Stimulated activated CD8-positive, alpha-beta memory T cell treated with anti-CD3 and anti-CD28 coated beads, Interleukin-7, amount 100 ng/mL, for 24 hours (primary cell): ENCODE results near the gene BIRC2.

Experiments
- DNase-seq: peaks from one replicate; pipeline ENCODE4 v3.0.0-alpha.2; 2020; ENCODE audit warnings: low read depth

BIRC2 gene

DNA sequence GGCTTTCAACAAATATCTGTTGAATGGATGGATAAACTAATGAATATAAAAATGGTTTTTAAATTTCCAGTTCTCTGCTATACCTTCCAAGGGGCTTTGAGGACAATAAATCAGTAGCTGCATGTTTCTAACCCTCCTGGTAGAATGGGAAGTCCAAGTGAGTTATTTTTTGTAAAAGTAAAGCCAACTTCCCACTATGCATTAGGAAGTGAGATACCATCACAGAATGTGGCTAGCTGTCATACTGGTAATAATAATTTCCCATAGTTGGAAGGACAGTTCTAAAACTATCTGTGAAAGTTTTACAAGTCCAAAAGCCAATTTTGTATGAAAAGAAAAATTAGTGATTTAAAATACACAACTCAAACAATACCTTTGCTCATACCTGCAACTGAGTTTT, 55.5 kb downstream of the BIRC2 start:
- DNase-seq = no peak

DNA sequence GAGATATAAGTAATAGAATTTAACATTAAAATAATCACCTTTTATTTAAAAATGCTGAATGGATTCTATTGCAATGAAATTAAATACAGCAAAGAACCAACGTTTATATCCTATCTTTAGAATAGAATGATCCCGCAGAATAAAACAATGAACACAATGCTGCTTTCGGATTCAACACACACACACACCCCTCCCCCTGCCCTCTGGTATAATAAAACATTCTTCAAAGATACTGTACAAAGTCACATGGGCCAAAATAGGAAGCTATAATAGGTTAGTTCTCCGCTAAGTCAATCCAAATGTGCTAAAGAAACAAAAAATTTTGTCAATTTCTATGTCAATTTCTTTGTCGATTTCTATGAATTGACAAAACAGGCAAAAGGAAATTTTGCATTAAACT, 58.5 kb downstream of the BIRC2 start:
- no peak for DNase-seq

DNA sequence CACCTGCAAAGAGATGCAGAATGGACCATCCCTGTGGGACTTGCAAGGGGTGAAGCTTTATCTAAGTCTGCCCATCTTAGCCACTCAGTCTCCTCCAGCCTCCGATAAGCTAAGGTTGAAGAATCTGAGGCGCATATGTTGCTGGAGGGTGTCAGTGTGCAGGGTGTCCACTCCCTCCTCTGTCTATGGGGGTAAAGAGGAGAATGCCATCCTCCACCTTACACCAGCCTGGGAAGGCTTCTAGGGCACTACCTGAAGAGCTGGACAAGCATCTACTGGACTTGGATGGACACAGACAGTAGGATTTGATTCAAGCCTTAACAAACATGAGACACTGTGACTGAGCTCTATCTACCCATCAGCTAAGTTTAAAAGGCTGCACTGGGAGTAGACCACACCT, 59.1 kb downstream of the BIRC2 start:
- no peak for DNase-seq

DNA sequence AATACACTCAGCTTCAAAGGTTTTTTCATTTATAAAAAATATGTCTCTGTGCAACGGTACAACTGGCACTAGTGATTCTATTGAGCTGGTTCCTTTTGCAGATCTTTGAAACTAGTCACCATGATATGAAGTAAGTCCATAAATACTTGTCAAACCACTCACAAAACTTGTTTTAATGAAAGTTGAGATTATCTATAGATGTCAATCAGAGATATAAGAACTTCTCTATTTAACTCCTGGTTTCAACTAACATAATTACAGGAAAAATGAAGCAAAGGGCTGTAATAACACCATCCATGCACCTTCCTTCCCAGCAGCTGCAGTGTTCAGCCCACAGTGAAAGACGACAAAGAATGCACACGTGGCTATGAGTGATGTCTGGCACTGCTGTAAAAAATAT, 60.9 kb downstream of the BIRC2 start:
- no peak for DNase-seq

DNA sequence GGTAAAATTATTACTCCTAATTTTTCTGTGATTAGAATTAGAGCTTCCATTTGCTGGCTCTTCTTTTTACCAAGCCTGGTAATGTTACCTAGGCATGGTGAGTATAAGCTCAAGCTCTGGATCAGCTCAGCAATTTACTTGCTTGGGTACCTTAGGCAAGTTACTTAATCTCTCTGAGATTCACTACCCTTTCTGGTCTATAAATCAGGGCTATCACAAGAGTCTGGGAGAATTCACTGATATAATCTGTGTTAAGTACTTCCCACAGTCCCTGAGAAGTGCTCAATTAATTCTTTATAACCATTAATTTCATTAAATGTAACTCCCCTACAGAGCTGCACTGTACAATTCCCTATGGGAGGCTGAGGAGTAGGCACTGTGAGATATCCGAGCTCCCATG, 61.3 kb downstream of the BIRC2 start:
- no peak for DNase-seq

DNA sequence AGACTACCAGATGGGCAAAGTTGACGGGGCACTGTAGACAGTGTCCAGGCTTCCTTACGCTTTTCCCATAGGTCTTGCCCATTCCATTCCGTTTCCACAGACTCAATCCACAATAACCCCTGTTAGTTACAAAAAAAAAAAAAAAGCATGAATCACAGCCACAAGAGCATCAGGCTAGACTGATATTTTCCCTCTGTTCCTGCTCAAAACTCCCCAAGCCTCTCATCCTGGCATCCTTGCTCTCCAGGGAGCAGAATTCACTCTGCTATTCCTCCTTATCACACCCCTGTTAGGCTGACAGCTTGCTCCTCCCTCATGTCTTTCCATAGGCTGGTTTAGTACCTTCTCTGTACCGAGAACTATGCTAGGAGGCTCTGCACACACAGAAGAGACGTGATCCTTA, 63.4 kb downstream of the BIRC2 start:
- no peak for DNase-seq

DNA sequence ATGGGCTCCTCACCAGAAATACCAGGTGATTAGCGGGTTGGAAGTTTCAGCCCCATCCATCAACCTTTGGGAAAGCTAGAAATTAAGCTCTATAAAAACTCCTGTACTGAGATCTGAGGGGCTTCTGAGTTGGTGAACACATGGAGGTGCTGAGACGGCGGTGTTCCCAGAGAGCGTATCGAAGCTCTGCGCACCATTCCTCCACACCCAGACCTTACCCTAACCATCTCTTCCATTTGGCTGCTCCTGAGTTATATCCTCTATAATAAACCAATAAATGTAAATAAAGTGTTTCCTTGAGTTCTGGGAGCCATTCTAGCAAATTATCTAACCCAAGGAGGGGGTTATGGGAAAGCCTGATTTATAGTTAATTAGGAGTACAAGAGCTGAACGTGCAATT, 64.1 kb downstream of the BIRC2 start:
- DNase-seq = no peak

DNA sequence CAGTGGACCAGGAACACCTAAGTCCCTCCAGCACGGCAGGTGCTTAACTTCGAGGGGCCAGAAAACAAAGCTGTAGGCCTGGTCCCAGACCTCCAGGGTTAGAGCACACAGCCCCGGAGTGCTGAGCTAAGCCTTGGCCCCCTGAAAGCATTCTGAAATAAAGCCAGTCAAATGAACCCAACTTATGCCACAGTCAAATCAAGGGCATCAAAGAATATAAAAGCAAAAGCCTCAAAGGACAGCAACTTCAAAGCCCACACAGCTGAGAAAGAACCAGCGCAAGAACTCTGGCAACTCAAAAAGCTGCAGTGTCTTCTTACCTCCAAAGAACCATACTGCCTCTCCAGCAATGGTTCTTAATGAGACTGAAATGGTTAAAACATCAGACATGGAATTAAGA, 66.5 kb downstream of the BIRC2 start:
- no peak for DNase-seq

DNA sequence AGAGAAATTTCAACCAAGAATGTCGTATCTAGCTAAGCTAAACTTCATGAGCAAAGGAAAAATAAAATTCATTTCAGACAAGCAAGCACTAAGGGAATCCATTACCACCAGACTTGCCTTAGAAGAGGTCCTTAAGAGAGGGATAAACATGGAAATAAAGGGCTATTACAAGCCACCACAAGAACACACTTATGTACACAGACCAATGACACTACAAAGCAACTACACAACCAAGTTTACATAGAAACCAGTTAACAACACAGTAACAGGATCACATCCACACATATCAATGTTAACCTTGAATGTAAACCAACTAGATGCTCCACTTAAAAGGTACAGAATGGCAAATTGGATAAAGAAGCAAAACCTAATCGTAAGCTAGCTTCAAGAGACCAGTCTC, 67.5 kb downstream of the BIRC2 start:
- DNase-seq = no peak

DNA sequence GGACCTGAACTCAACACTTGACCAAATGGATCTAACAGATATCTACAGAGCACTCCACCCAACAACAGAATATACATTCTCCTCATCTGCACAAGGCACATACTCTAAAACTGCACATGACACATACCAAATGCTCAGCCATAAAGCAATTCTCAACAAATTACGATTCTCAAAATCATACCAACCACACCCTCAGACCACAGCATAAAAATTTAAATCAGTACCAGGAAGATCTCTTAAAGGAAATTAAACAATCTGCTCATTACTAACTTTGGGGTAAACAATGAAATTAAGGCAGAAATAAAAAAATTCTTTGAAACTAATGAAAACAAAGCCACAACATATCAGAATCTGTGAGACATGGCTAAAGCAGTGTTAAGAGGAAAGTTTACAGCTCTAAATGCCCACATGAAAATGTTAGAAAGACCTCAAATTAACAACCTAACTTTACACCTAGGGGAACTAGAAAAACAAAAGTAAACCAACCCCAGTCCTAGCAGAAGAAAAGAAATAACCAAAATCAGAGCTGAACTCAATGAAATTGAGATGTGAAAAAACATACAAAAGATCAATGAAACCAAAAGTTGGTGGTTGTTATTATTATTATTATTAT, 68.4 kb downstream of the BIRC2 start:
- DNase-seq = no peak

DNA sequence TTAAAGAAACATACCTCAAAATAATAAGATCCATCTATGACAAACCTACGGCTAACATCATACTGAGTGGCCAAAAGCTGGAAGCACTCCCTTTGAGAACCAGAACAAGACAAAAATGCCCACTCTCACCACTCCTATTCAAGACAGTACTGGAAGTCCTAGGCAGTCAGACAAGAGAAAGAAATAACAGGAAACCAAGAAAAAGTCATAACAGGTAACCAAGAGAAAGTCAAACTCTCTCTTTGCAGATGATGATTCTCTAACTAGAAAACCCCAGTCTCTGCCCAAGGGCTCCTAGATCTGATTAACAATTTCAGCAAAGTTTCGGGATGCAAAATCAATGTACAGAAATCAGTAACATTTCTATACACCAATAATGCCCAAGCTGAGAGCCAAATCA, 70.0 kb downstream of the BIRC2 start:
- no peak for DNase-seq

DNA sequence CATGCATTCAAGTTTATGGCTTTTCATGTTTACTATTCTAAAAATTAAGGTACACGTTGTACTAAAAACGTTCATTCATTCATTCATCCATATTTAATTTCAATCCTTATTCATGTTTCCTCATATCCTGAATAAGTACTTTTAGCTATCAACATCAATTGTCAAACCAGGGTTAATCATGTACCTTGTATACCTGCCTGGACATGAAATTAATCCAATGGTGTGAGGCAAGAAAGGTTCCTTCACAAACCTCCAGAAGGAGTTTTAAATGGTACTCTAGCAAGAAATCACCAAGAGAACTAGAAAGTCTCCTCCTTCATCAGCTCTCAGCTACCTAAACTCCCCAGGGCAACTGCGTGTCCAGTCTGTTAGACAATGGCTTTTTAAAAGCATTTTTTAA, 72.2 kb downstream of the BIRC2 start:
- DNase-seq = no peak

DNA sequence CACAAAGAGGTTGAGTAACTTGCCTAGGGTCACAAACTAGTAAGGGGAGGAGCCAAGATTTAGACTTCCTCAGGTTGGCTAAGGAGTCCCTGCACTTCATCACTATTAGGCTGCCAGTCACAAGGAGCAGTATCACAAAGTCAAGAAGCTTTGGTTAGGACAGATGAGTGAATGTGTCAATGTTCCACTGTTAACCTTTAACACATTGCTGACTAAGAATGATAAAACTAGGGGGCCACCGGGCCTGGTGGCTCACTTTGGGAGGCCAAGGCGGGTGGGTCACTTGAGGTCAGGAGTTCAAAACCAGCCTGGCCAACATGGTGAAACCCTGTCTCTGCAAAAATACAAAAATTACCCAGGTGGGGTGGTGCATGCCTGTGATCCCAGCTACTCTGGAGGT, 73.5 kb downstream of the BIRC2 start:
- DNase-seq = no peak

DNA sequence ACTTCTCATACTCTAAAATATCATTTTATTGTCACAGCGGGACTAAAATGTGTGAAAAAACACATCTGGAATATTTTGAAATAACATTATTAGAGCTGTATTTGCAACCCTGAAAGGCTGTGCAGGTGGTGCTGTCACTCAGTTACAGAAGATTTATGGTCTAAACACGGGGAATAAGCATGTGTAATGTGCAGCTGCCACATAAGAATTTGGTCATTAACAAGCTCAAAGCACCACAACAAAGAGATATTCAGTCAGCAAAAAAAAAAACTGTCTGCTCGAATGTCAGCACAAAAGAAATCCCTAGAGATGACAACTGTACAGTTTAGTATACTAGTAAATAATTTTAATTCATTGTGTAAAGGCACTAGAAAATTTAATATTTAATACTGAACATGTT, 74.2 kb downstream of the BIRC2 start:
- no peak for DNase-seq

DNA sequence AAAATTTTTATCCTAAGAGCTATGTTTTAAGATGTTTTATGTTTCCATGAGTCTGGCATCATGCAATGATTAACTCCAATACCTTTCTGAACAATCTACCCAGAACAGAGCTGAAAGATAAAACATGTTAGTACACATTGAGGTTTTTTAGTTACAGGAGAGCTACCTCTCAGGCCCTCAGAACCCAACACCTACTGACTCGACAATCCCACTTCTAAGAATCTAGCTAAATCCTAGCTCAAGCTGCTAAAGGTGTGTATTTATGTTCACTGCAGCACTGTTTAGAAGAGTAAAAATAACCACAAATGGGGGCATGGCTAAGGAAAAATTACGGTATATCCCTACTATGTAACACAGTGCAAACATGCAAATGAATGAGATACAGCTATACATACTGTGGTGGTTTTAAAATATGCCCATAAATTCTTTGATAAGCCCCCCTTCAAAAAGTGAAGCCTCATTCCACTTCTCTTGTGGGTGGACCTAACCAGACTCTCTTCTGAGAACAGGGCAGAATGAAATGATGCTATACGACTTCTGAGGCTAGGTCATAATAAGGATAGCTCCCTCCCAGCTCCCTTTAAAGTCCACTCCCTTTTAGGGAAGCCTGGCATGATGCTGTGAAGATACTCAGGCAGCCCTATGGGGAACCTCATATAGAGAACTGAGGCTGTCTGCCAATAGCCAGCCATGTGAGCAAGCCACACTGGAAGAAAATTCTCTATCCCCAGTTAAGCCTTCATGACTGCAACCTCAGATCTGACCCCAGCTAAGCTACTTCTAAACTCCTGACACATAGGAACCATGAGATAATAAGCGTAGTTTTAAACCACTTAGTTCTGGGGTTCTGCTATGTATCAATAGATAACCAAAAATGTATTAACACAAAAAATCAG, 76.1 kb downstream of the BIRC2 start:
- no peak for DNase-seq

DNA sequence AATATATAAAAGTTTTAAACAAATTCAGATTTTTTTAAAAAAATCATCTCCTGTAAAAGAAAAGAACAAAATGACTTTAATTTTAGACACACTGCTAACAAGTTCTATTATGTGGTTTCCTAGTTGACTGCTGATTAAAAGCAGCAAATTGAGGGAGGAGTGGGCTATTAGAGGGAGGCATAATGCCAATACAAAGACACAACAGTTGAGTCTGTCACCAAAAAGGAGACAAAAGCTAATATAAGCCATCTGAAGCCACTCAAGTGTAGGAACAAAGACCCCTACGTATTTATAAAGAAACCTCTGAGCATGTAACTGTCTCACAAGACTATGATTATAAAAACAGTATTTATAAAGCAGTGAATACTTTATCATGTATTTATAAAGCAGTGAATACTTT, 76.9 kb downstream of the BIRC2 start:
- no peak for DNase-seq

DNA sequence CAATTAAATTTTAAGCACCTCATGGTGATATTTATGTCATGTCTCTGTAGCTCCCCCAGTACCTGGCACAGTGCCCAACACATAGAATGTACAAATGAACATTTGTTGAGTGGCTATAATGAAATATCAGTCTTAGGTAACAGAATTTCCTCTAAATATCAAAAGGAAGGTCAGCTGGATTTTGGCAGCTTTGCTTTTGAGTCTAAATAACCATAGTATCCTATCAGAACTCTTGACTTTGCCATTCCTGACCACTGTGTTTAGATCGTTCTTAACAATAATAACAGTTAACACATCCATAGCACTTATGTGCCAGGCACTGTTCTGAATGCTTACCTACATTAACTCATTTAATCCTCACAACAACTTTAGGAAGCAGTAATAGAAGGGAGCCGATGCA, 79.0 kb downstream of the BIRC2 start:
- no peak for DNase-seq

DNA sequence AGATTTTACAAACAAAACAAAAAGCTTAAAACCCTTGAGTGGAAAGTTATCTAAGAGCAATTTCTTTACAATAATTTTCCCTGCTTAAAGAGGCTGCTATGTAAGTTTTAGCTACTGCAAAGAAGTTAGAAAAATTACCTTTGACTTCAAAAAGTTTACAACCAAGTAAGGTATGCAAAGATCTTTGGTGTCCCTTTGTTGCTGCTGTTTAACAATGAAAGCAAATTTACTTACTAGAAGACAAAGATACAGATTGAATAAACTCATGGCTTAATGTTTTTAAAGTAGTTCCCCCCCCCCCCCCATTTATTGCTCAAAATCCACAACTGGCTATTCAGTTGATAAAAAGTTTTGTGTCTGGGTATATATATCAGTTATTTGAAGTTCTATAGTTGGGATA, 79.6 kb downstream of the BIRC2 start:
- no peak for DNase-seq

DNA sequence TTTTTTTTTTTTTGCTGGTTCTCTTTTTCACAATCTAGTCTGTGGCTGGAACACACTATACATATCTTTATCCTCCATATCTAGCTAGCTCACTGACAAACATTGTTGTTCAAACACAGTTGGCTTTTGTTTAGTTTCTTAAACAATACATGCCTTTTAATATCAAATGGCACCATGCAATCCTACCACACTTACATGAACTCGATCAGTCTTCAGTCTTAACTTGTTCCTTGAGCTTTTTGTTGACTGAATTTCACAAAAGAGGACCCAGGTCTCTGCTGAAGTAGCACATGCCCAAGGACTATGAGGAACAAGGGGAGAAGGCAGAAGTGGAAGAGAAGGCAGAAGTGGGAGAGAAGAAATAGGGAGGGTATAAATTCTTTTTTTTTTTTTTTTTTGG, 80.1 kb downstream of the BIRC2 start:
- no peak for DNase-seq
